ENCODE data around the gene POLR3H.

GRCh38 chr22:41521126-41521525, 23.1 kb downstream of the POLR3H start:
- no peak for TF ChIP-seq GATA2 (IDR thresholded peaks at IDR 0.05; ENCODE audit: low read depth, low read length)
- no peak for TF ChIP-seq GATA3 (IDR thresholded peaks at IDR 0.05; ENCODE audit: low read depth, low read length)

Data from SH-SY5Y (cell line).